Gastrocnemius medialis (tissue), 4 donors: ENCODE results near the gene ZMYND11. TPM values are rescaled to one million over a fixed set of nuclear protein-coding genes. Genes with fewer than 3 reads are reported as not detected.

Source experiments
- ATAC-seq, 2 donors: fragments of 150-250 bp; one replicate each; pipeline ENCODE4 v1.9.1; 2016
- DNase-seq, 2 donors: peaks; one replicate each; pipeline ENCODE4 v3.0.0-alpha.2; 2019
- H3K27ac ChIP-seq, 4 donors: fragments of 200-600 bp; sonication (generic); 1 replicate in 1 of 4; 2 replicates in 3 of 4; pipeline ENCODE4 v1.5.1; 2016 to 2018; ENCODE audit warnings: mild to moderate bottlenecking in 2 of 4, moderate library complexity in 1 of 4
- H3K27me3 ChIP-seq, 3 donors: fragments of 200-600 bp; sonication (generic) in 2 of 3; 1 replicate in 1 of 3; 2 replicates in 2 of 3; pipeline versions ENCODE4 v1.5.1 to v1.6.0; 2016 to 2019; ENCODE audit warnings: mild to moderate bottlenecking in 1 of 3, moderate library complexity in 1 of 3
- H3K36me3 ChIP-seq, 2 donors: fragments of 200-600 bp; sonication (generic) in 1 of 2; one replicate each; pipeline ENCODE4 v1.5.1; 2017 to 2018
- H3K4me1 ChIP-seq, 2 donors: fragments of 200-600 bp; sonication (generic) in 1 of 2; one replicate each; pipeline ENCODE4 v1.5.1; 2016 to 2017; ENCODE audit warnings: mild to moderate bottlenecking in 2 of 2
- H3K4me3 ChIP-seq, 4 donors: fragments of 200-600 bp; sonication (generic) in 3 of 4; 1 replicate in 1 of 4; 2 replicates in 3 of 4; pipeline ENCODE4 v1.5.1; 2016 to 2019; ENCODE audit warnings: mild to moderate bottlenecking in 2 of 4
- H3K9me3 ChIP-seq, 3 donors: fragments of 200-600 bp; sonication (generic) in 2 of 3; 1 replicate in 1 of 3; 2 replicates in 2 of 3; pipeline ENCODE4 v1.5.1; 2016 to 2019
- POLR2A ChIP-seq, 2 donors: fragments of 450-650 bp; IDR thresholded peaks; one replicate each; pipeline ENCODE4 v1.6.1; 2017; ENCODE audit warnings: antibody characterized with exemption in 2 of 2, mild to moderate bottlenecking in 2 of 2, moderate library complexity in 2 of 2
- in situ Hi-C, 4 donors: fragments of 200-750 bp; cut with MboI; loops; one replicate each; pipeline versions ENCODE4 v1.15.0 to v1.8.0; 2017; ENCODE audit warnings: low sequenced_read_pairs in 4 of 4
- intact Hi-C: fragments of 100-400 bp; cut with DNase I; formaldehyde crosslinking; loops from one replicate; pipeline ENCODE4 v1.15.1; 2023; ENCODE audit warnings: low total_unique reads
- total RNA-seq, 4 donors: library from RNA; depleted of rRNA; stranded (reverse); fragments of >200 nt; gene quantifications; one replicate each; pipeline versions ENCODE4 v1.1.0 to v1.2.3, GENCODE V29; 2016
- TF ChIP-seq, protein P1 (sequence below), 5 experiments: fragments of 450-650 bp in 3 of 5; fragments of 200-600 bp in 2 of 5; sonication (generic) in 2 of 5; IDR thresholded peaks in 4 of 5; conservative IDR thresholded peaks in 1 of 5; 1 replicate in 4 of 5; 2 replicates in 1 of 5; pipeline ENCODE4 v1.5.1; 2016 to 2019; ENCODE audit warnings: antibody characterized with exemption in 5 of 5, mild to moderate bottlenecking in 3 of 5, moderate library complexity in 3 of 5

ZMYND11 gene
- total RNA-seq, 4 donors from 2014 or later = 58.3 to 78.0 (median 65.2) TPM

DNA sequence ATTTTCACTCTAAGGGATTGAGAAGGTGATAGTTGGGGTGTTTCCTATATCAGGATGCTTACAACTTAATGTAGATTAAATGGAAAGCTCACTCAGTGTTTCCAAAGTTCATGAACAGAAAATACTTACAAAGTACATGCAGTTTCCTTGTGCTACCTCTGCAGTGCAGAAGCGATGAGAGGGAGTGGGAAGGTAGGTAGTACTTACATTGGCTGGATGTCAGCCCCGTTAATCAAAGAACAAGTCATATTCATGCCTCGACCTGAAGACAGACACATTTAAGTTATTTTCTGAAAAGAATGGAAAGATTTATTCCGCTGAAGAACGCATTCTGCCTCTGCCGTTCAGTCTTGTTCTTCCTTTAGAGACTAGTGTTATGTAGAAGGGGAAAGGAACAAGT is 93.1 kb downstream of the ZMYND11 start:
- H3K27ac ChIP-seq = no peak overlapping the region
- no peak overlapping the region for H3K4me3 ChIP-seq
- ATAC-seq (no peak), DNase-seq (no peak)
- intact Hi-C loops = no loop called here
- no peaks in the 10 kb centered on the region for H3K36me3 ChIP-seq
- no peak for TF ChIP-seq POLR2A (IDR thresholded peaks at IDR 0.05)
- TF ChIP-seq, protein P1, sequence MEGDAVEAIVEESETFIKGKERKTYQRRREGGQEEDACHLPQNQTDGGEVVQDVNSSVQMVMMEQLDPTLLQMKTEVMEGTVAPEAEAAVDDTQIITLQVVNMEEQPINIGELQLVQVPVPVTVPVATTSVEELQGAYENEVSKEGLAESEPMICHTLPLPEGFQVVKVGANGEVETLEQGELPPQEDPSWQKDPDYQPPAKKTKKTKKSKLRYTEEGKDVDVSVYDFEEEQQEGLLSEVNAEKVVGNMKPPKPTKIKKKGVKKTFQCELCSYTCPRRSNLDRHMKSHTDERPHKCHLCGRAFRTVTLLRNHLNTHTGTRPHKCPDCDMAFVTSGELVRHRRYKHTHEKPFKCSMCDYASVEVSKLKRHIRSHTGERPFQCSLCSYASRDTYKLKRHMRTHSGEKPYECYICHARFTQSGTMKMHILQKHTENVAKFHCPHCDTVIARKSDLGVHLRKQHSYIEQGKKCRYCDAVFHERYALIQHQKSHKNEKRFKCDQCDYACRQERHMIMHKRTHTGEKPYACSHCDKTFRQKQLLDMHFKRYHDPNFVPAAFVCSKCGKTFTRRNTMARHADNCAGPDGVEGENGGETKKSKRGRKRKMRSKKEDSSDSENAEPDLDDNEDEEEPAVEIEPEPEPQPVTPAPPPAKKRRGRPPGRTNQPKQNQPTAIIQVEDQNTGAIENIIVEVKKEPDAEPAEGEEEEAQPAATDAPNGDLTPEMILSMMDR (IDR thresholded peaks at IDR 0.05 in 4 of 5, conservative IDR thresholded peaks at IDR 0.05 in 1 of 5) = no peak
- H3K27me3 ChIP-seq = no peaks in the 10 kb centered on the region
- in situ Hi-C loops = no loop called here
- no peaks in the 10 kb centered on the region for H3K4me1 ChIP-seq
- no peaks in the 10 kb centered on the region for H3K9me3 ChIP-seq

GRCh38 chr10:230758-231157 is 95.5 kb downstream of the ZMYND11 start:
- intact Hi-C loops (no loop called here), in situ Hi-C loops (no loop called here)
- ATAC-seq (no peak), DNase-seq (no peak)
- no peaks in the 10 kb centered on the region for H3K9me3 ChIP-seq
- TF ChIP-seq, protein P1 (IDR thresholded peaks at IDR 0.05 in 4 of 5, conservative IDR thresholded peaks at IDR 0.05 in 1 of 5) = peak in 1 of 5 experiments; percentile 16
- no peak for TF ChIP-seq POLR2A (IDR thresholded peaks at IDR 0.05)
- no peaks in the 10 kb centered on the region for H3K36me3 ChIP-seq
- H3K27ac ChIP-seq = no peak overlapping the region
- no peaks in the 10 kb centered on the region for H3K4me1 ChIP-seq
- H3K27me3 ChIP-seq = no peaks in the 10 kb centered on the region
- H3K4me3 ChIP-seq = no peak overlapping the region

DNA sequence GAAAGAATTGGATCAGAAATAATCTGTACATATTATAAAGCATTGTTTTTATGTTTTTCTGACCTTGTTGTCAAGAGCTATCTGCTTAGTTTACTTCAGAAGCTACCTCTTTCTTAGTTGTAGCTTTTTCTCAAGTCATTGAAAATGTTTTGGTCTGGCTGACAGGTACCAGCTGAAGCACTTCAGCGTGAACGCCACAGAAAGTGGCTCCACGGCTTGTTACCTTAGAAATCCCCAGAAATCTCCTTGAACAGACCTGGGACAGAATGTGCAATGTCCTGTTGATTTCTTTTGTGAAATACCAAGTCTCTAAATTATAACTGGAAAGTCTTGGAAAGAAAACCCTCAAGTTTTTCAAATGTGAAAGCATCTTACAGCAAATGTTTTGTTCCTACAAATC is 96.8 kb downstream of the ZMYND11 start:
- DNase-seq (no peak), ATAC-seq (no peak)
- H3K27me3 ChIP-seq = no peaks in the 10 kb centered on the region
- H3K4me1 ChIP-seq = no peaks in the 10 kb centered on the region
- in situ Hi-C loops (no loop called here), intact Hi-C loops (no loop called here)
- no peak overlapping the region for H3K4me3 ChIP-seq
- no peaks in the 10 kb centered on the region for H3K9me3 ChIP-seq
- TF ChIP-seq, protein P1 (IDR thresholded peaks at IDR 0.05 in 4 of 5, conservative IDR thresholded peaks at IDR 0.05 in 1 of 5) = no peak
- no peak for TF ChIP-seq POLR2A (IDR thresholded peaks at IDR 0.05)
- H3K36me3 ChIP-seq = peaks cover 0 to 6% of the 10 kb centered on the region in 2 donors
- no peak overlapping the region for H3K27ac ChIP-seq

DNA sequence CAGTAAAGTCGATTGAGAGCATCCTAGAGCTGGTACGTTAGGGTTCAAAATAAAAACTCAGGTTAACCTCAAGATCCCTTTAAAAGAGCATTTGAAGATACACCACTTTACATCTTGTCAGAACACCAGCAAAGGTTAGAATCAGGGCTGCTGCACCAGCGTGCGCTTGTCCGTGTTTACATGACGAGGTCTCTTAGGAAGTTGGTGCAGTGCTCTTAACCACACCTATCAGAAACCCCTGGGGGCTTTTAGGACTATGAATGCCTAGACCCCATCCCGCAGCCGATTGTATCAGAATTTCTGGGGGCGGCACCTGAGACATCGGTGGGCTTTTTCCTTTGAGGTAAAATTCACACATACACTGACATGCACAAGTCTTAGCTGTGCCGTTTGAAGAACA is 97.6 kb downstream of the ZMYND11 start:
- Histone ChIP-seq H3K36me3 (peaks cover 0 to 15% of the 10 kb centered on the region in 2 donors), H3K9me3 (no peaks in the 10 kb centered on the region), H3K27ac (no peak overlapping the region), H3K4me1 (no peaks in the 10 kb centered on the region), H3K4me3 (no peak overlapping the region), H3K27me3 (no peaks in the 10 kb centered on the region)
- in situ Hi-C loops = no loop called here
- ATAC-seq = no peak
- no peak for TF ChIP-seq POLR2A (IDR thresholded peaks at IDR 0.05)
- TF ChIP-seq, protein P1 (IDR thresholded peaks at IDR 0.05 in 4 of 5, conservative IDR thresholded peaks at IDR 0.05 in 1 of 5) = no peak
- intact Hi-C loops = no loop called here
- no peak for DNase-seq

GRCh38 chr10:234708-235406 is 99.6 kb downstream of the ZMYND11 start:
- TF ChIP-seq, protein P1 (IDR thresholded peaks at IDR 0.05 in 4 of 5, conservative IDR thresholded peaks at IDR 0.05 in 1 of 5) = no peak
- TF ChIP-seq POLR2A (IDR thresholded peaks at IDR 0.05) = no peak
- intact Hi-C loops = no loop called here
- in situ Hi-C loops = no loop called here
- Histone ChIP-seq H3K27ac (no peak overlapping the region), H3K36me3 (peaks cover 0 to 19% of the 10 kb centered on the region in 2 donors), H3K9me3 (no peaks in the 10 kb centered on the region), H3K4me1 (no peaks in the 10 kb centered on the region), H3K4me3 (no peak overlapping the region), H3K27me3 (no peaks in the 10 kb centered on the region)
- no peak for DNase-seq
- no peak for ATAC-seq
